SK-N-SH (cell line): ENCODE data around the gene CAMK1. TPM values are rescaled to one million over a fixed set of nuclear protein-coding genes. Genes with fewer than 3 reads are reported as not detected.

Source experiments
- CTCF ChIA-PET: fragments of 300-600, 350-600 bp; formaldehyde crosslinking; extraction: SDS; loops from one replicate; lab custom pipeline; 2021; lab: Yijun Ruan, JAX
- POLR2A ChIA-PET: fragments of 350-600 bp; sonication (Branson Sonifier 250); formaldehyde crosslinking; extraction: SDS; loops from one replicate; lab custom pipeline; 2020; ENCODE audit warnings: antibody characterized with exemption, inconsistent platforms; lab: Yijun Ruan, JAX
- DNase-seq: peaks from one replicate; pipeline ENCODE4 v3.0.0; 2012
- H2AFZ ChIP-seq: fragments of 200-600 bp; sonication (generic); 2 replicates; pipeline ENCODE4 v1.8.1; 2016; ENCODE audit warnings: antibody characterized with exemption, mild to moderate bottlenecking, low read depth
- H3F3A ChIP-seq: fragments of 200-600 bp; sonication (generic); replicated peaks from 2 replicates; pipeline ENCODE3; 2016; ENCODE audit warnings: antibody characterized with exemption, mild to moderate bottlenecking; ENCODE audit not compliant: insufficient read depth
- H3K27ac ChIP-seq, 2 experiments: fragments of 200-500 bp in 1 of 2; fragments of 200-600 bp in 1 of 2; sonication (Bioruptor generic) in 1 of 2; sonication (generic), shearing (Covaris generic) in 1 of 2; 2 replicates each; pipeline versions ENCODE4 v1.5.1 to v1.6.1; 2014 to 2016; ENCODE audit warnings: low read depth in 2 of 2, inconsistent platforms in 1 of 2, low read length in 1 of 2, mild to moderate bottlenecking in 1 of 2, mixed read lengths in 1 of 2
- H3K27me3 ChIP-seq: fragments of 200-600 bp; sonication (generic), shearing (Covaris generic); 2 replicates; pipeline ENCODE4 v1.6.1; 2016; ENCODE audit warnings: mixed run types; ENCODE audit not compliant: insufficient read depth
- H3K36me3 ChIP-seq, 2 experiments: fragments of 200-500 bp in 1 of 2; fragments of 200-600 bp in 1 of 2; sonication (Bioruptor generic) in 1 of 2; sonication (generic) in 1 of 2; replicated peaks in 1 of 2; 2 replicates each; pipeline versions ENCODE3 to v1.5.1; 2014 to 2016; ENCODE audit warnings: low read length in 1 of 2, mild to moderate bottlenecking in 1 of 2; ENCODE audit not compliant: insufficient read depth in 2 of 2, control insufficient read depth in 1 of 2
- H3K4me1 ChIP-seq, 2 experiments: fragments of 200-500 bp in 1 of 2; fragments of 200-600 bp in 1 of 2; sonication (Bioruptor generic) in 1 of 2; sonication (generic), shearing (Covaris generic) in 1 of 2; 2 replicates each; pipeline versions ENCODE4 v1.5.1 to v1.6.1; 2014 to 2016; ENCODE audit warnings: low read depth in 1 of 2, low read length in 1 of 2, mixed run types in 1 of 2; ENCODE audit not compliant: insufficient read depth in 2 of 2, control insufficient read depth in 1 of 2
- H3K4me2 ChIP-seq: fragments of 200-600 bp; sonication (generic), shearing (Covaris generic); 2 replicates; pipeline ENCODE4 v1.6.1; 2017; ENCODE audit warnings: mixed run types
- H3K4me3 ChIP-seq, 2 experiments: fragments of 200-500 bp in 1 of 2; fragments of 200-600 bp in 1 of 2; sonication (Bioruptor generic) in 1 of 2; sonication (generic), shearing (Covaris generic) in 1 of 2; 2 replicates each; pipeline versions ENCODE4 v1.5.1 to v1.8.1; 2014 to 2016; ENCODE audit warnings: low read depth in 2 of 2, inconsistent platforms in 1 of 2, low read length in 1 of 2, mild to moderate bottlenecking in 1 of 2, mixed read lengths in 1 of 2, moderate library complexity in 1 of 2
- H3K79me2 ChIP-seq: fragments of 200-600 bp; sonication (generic); 2 replicates; pipeline ENCODE4 v1.8.1; 2017; ENCODE audit warnings: mild to moderate bottlenecking; ENCODE audit not compliant: insufficient read depth
- H3K9ac ChIP-seq: fragments of 200-600 bp; sonication (generic); 2 replicates; pipeline ENCODE4 v1.6.1; 2017; ENCODE audit warnings: mixed run types
- H3K9me2 ChIP-seq: fragments of 200-600 bp; sonication (generic); 2 replicates; pipeline ENCODE4 v1.6.1; 2017; ENCODE audit warnings: mixed run types
- H3K9me3 ChIP-seq: fragments of 200-600 bp; sonication (generic); 2 replicates; pipeline ENCODE4 v1.6.1; 2017; ENCODE audit warnings: mixed run types, mild to moderate bottlenecking, moderate library complexity
- H4K20me1 ChIP-seq: fragments of 200-600 bp; sonication (generic); 2 replicates; pipeline ENCODE4 v1.6.1; 2017; ENCODE audit warnings: mild to moderate bottlenecking, mixed run types; ENCODE audit not compliant: insufficient read depth
- CHD2 ChIP-seq: fragments of 150-350 bp; IDR thresholded peaks from 2 replicates; pipeline ENCODE4 v1.6.1; 2018; ENCODE audit warnings: low read length; ENCODE audit not compliant: partially characterized antibody
- FOSL2 ChIP-seq: IDR thresholded peaks from 2 replicates; pipeline ENCODE4 v1.4.0; 2012; ENCODE audit warnings: low read depth, mild to moderate bottlenecking, moderate library complexity, borderline replicate concordance
- FOXJ3 ChIP-seq: sonication (generic); formaldehyde crosslinking; IDR thresholded peaks from 2 replicates; pipeline ENCODE4 v1.5.1; 2020; ENCODE audit warnings: mild to moderate bottlenecking, missing genetic modification reagents
- FOXM1 ChIP-seq: IDR thresholded peaks from 2 replicates; pipeline ENCODE4 v1.4.0; 2012; ENCODE audit warnings: low read depth, mild to moderate bottlenecking
- GATA2 ChIP-seq: sonication (generic); formaldehyde crosslinking; IDR thresholded peaks from 2 replicates; pipeline ENCODE4 v1.5.0; 2020; ENCODE audit warnings: mild to moderate bottlenecking, missing genetic modification reagents
- JUND ChIP-seq: IDR thresholded peaks from 2 replicates; pipeline ENCODE4 v1.4.0; 2012
- MEF2A ChIP-seq: IDR thresholded peaks from 2 replicates; pipeline ENCODE4 v1.4.0; 2012; ENCODE audit warnings: low read depth, borderline replicate concordance
- MXI1 ChIP-seq: IDR thresholded peaks from 2 replicates; pipeline ENCODE4 v1.6.1; 2012; ENCODE audit warnings: mild to moderate bottlenecking, low read depth, low read length, improper control_type of control experiment
- PBX3 ChIP-seq: IDR thresholded peaks from 2 replicates; pipeline ENCODE4; 2012
- POLR2AphosphoS5 ChIP-seq: IDR thresholded peaks from 2 replicates; pipeline ENCODE4 v1.6.1; 2012; ENCODE audit warnings: low read depth, low read length
- TEAD4 ChIP-seq: IDR thresholded peaks from 2 replicates; pipeline ENCODE4 v1.4.0; 2012; ENCODE audit warnings: mild to moderate bottlenecking, borderline replicate concordance; ENCODE audit not compliant: insufficient read depth
- WGBS: methylation state at CpG from one replicate; pipeline ENCODE4 v1.1.6; 2017; ENCODE audit warnings: low lambda C conversion rate; 5-methylcytosine and 5-hydroxymethylcytosine counted together
- polyA plus RNA-seq, 3 experiments: library from polyadenylated mRNA; depleted of rRNA; stranded (reverse); fragments of >200 nt; gene quantifications; 2 replicates each; pipeline ENCODE4 v1.2.3, GENCODE V29; 2012
- TF ChIP-seq, protein P1 (sequence below): IDR thresholded peaks from 2 replicates; pipeline ENCODE4 v1.4.0; 2012; ENCODE audit warnings: low read depth, borderline replicate concordance
- TF ChIP-seq, protein P2 (sequence below): fragments of 200-600 bp; sonication (generic); IDR thresholded peaks from 2 replicates; pipeline ENCODE4 v1.6.1; 2017; ENCODE audit warnings: antibody characterized with exemption, mild to moderate bottlenecking, moderate library complexity

CAMK1 gene
- polyA plus RNA-seq, 1 of the 3 experiments (the other 2 are of a cell fraction): 47.1 TPM

- CTCF ChIA-PET: no interaction called here
- Histone ChIP-seq H3K9ac (peak overlapping the region; percentile 82), H4K20me1 (no peaks in the 10 kb centered on the region), H3K4me1 (peaks cover 6 to 14% of the 10 kb centered on the region in 2 experiments; a peak in 1 of 4 replicates), H3K9me3 (no peaks in the 10 kb centered on the region), H3K27ac (no peak overlapping the region), H3K9me2 (no peaks in the 10 kb centered on the region), H3F3A (peaks cover 4% of the 10 kb centered on the region), H3K36me3 (peaks cover 0 to 2% of the 10 kb centered on the region in 2 experiments), H3K4me2 (peak overlapping the region; percentile 100), H2AFZ (peak overlapping the region; percentile 96; the same call in 1 of the 2 replicates), H3K4me3 (peak overlapping the region; percentile 64 to 95), H3K27me3 (no peaks in the 10 kb centered on the region), H3K79me2 (peaks cover 3% of the 10 kb centered on the region; the same call in 1 of the 2 replicates)
- DNase-seq: no peak
- 82% methylated on average over 5 of the region's 5 CpGs for WGBS
- TF ChIP-seq FOXJ3 (CRISPR knock-in tag) (no peak), FOSL2 (no peak), CHD2 (no peak), MXI1 (no peak), POLR2AphosphoS5 (no peak), FOXM1 (no peak), PBX3 (no peak), TEAD4 (no peak), JUND (no peak)
- TF ChIP-seq, protein P1, sequence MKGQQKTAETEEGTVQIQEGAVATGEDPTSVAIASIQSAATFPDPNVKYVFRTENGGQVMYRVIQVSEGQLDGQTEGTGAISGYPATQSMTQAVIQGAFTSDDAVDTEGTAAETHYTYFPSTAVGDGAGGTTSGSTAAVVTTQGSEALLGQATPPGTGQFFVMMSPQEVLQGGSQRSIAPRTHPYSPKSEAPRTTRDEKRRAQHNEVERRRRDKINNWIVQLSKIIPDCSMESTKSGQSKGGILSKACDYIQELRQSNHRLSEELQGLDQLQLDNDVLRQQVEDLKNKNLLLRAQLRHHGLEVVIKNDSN: no peak
- TF ChIP-seq, protein P2, sequence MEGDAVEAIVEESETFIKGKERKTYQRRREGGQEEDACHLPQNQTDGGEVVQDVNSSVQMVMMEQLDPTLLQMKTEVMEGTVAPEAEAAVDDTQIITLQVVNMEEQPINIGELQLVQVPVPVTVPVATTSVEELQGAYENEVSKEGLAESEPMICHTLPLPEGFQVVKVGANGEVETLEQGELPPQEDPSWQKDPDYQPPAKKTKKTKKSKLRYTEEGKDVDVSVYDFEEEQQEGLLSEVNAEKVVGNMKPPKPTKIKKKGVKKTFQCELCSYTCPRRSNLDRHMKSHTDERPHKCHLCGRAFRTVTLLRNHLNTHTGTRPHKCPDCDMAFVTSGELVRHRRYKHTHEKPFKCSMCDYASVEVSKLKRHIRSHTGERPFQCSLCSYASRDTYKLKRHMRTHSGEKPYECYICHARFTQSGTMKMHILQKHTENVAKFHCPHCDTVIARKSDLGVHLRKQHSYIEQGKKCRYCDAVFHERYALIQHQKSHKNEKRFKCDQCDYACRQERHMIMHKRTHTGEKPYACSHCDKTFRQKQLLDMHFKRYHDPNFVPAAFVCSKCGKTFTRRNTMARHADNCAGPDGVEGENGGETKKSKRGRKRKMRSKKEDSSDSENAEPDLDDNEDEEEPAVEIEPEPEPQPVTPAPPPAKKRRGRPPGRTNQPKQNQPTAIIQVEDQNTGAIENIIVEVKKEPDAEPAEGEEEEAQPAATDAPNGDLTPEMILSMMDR: no peak
- POLR2A ChIA-PET: interaction anchor here (0.5 to 3.7 kb wide), 5 partner anchors 12 to 132 kb away, joined by 3 to 20 read pairs (median 4); partner anchors contain the start of genes ARPC4 and OGG1
These were observed 735 bp downstream of the CAMK1 start for GRCh38 chr3:9769012-9769411.

- DNase-seq: no peak
- H3K27me3 ChIP-seq: no peaks in the 10 kb centered on the region
- WGBS: 91% methylated on average over 6 of the region's 6 CpGs
- H3K27ac ChIP-seq: no peak overlapping the region
- no peak overlapping the region for H2AFZ ChIP-seq
- no peaks in the 10 kb centered on the region for H4K20me1 ChIP-seq
- H3K9me2 ChIP-seq: no peaks in the 10 kb centered on the region
- H3K9ac ChIP-seq: peak overlapping the region; percentile 82; the same call in 1 of the 2 replicates
- POLR2A ChIA-PET: interaction anchor here (0.5 to 3.7 kb wide), 4 partner anchors 13 to 133 kb away, joined by 3 to 20 read pairs (median 4); partner anchors contain the start of gene OGG1
- peaks cover 3% of the 10 kb centered on the region; the same call in 1 of the 2 replicates for H3K79me2 ChIP-seq
- H3K9me3 ChIP-seq: no peaks in the 10 kb centered on the region
- peaks cover 0 to 2% of the 10 kb centered on the region in 2 experiments for H3K36me3 ChIP-seq
- peak overlapping the region; percentile 100 for H3K4me2 ChIP-seq
- H3F3A ChIP-seq: peaks cover 4% of the 10 kb centered on the region
- no peak for TF ChIP-seq GATA2
- TF ChIP-seq TEAD4: no peak
- no peak for TF ChIP-seq MEF2A
- no peak for TF ChIP-seq MXI1
- H3K4me1 ChIP-seq: peaks cover 6 to 14% of the 10 kb centered on the region in 2 experiments; a peak in 1 of 4 replicates
- no peak overlapping the region for H3K4me3 ChIP-seq
- CTCF ChIA-PET: no interaction called here
These were observed 1.5 kb downstream of the CAMK1 start for GRCh38 chr3:9768141-9768775.
